Cardiac fibroblast (primary cell): ENCODE data around the gene ACADS.

Experiments used
- DNase-seq, 2 donors: peaks; one replicate each; pipeline versions ENCODE4 v3.0.0 to v3.0.0-alpha.2; 2010; ENCODE audit warnings: low read depth in 2 of 2
- H3K4me3 ChIP-seq, 2 donors: replicated peaks in 1 of 2; 1 replicate in 1 of 2; 2 replicates in 1 of 2; pipeline ENCODE4 v1.5.1; 2011; ENCODE audit warnings: low read depth in 2 of 2, low read length in 2 of 2, mild to moderate bottlenecking in 2 of 2, moderate library complexity in 1 of 2
- TF ChIP-seq, protein P1 (sequence below): IDR thresholded peaks from one replicate; pipeline ENCODE4 v1.5.1; 2011; ENCODE audit warnings: low read depth, mild to moderate bottlenecking, low read length, inconsistent platforms

ACADS gene

DNA sequence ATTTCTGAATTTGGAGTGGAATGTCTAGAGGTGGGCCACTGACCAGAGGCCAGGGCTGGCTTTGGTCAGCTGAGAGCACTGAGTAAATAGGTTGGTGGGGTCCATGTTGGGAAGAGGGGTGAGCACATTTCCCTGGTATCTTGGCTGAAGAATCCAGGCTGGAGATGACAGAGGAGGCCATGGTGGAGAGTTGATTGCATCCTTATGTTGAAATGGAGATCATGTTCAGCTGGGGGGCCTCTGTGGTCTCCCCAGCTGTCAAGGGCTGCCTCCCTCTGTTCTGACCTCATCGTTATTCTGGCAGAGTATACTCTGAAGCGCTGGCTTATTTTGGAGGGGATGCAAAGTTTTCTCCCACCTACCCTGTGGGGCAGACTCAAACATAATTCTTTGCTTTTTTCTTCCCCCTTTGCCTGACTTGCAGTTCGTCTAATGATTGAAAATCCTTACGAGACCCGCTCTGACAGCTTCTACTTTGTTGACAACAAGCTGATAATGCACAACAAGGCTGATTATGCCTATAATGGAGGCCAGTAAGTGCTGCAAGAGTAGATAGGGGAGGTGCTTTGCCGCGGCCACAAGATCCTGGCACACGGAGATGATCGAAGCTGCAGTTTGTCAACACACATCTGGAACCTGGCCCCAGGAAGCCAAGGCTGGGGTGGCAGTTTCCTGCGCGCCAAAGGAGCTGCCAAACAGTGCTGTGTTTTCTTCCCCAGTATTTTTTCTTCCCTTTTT lies 6.0 kb upstream of the ACADS start:
- TF ChIP-seq, protein P1, sequence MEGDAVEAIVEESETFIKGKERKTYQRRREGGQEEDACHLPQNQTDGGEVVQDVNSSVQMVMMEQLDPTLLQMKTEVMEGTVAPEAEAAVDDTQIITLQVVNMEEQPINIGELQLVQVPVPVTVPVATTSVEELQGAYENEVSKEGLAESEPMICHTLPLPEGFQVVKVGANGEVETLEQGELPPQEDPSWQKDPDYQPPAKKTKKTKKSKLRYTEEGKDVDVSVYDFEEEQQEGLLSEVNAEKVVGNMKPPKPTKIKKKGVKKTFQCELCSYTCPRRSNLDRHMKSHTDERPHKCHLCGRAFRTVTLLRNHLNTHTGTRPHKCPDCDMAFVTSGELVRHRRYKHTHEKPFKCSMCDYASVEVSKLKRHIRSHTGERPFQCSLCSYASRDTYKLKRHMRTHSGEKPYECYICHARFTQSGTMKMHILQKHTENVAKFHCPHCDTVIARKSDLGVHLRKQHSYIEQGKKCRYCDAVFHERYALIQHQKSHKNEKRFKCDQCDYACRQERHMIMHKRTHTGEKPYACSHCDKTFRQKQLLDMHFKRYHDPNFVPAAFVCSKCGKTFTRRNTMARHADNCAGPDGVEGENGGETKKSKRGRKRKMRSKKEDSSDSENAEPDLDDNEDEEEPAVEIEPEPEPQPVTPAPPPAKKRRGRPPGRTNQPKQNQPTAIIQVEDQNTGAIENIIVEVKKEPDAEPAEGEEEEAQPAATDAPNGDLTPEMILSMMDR: no peak
- no peak overlapping the region for H3K4me3 ChIP-seq
- DNase-seq: peak in 1 of 2 donors; percentile 18

- H3K4me3 ChIP-seq: no peak overlapping the region
- TF ChIP-seq, protein P1: no peak
- DNase-seq: peak; percentile 80 to 85
Measured at GRCh38 chr12:120720234-120720986, 5.2 kb upstream of the ACADS start.

- no peak for DNase-seq
- no peak overlapping the region for H3K4me3 ChIP-seq
- TF ChIP-seq, protein P1: no peak
Measured at GRCh38 chr12:120720987-120721801, 4.4 kb upstream of the ACADS start.

DNA sequence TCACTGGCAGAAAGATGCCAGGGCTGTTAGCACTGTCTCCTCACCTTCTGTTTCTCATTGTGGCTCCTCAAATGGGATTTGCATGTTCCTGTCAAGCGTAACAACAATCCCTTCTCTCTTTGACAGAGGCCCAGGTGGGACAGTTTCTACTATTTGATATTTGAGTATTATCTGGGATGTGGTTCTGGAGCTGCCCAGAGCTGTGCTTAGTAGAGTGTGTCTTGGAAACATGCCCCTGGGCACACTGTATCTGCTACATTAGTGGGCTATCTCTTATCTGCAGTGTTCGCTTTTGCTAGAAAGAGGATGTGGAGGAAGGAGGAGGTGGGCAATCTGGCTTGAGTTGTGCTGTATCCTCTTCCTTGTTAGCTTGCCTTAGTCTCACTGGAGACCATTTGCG lies 3.8 kb upstream of the ACADS start:
- no peak overlapping the region for H3K4me3 ChIP-seq
- DNase-seq: no peak
- TF ChIP-seq, protein P1: no peak

GRCh38 chr12:120722784-120723183 lies 2.8 kb upstream of the ACADS start:
- no peak for DNase-seq
- no peak overlapping the region for H3K4me3 ChIP-seq
- TF ChIP-seq, protein P1: no peak

DNA sequence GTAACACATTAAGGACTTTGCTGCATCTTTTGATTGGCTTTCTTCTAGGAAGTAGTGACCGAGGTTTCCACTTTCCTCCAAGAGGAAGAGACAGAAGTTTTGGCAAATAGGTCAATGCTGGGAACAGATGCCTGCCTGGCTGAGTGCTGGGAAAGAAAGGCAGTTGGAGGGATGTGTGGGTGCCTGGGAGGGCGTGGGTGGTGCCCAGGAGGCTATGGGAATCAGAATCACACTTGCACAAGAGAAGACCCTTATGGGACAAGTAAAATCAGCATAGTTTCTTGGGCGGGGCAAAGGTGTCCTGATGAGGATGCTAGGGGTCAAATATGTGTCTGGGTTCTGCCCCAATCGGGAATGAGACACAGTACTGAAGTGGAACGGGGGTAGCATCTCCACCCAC lies 906 bp upstream of the ACADS start:
- no peak for DNase-seq
- TF ChIP-seq, protein P1: no peak
- H3K4me3 ChIP-seq: no peak overlapping the region
